Tibial artery (tissue), 4 donors: ENCODE measurements around the gene RPL37A.
A peak's percentile ranks its signal among the peaks of the same experiment; 100 is the strongest.

Experiments used
- DNase-seq, 2 donors: peaks; one replicate each; pipeline ENCODE4 v3.0.0-alpha.2; 2019
- H3K27ac ChIP-seq, 2 donors: fragments of 200-600 bp; sonication (generic) in 1 of 2; 1 replicate in 1 of 2; 2 replicates in 1 of 2; pipeline ENCODE4 v1.5.1; 2018 to 2019; ENCODE audit warnings: mild to moderate bottlenecking in 1 of 2
- H3K27me3 ChIP-seq, 2 donors: fragments of 200-600 bp; sonication (generic) in 1 of 2; one replicate each; pipeline versions ENCODE4 v1.5.1 to v1.6.0; 2016 to 2019
- H3K36me3 ChIP-seq, 3 donors: fragments of 200-600 bp; sonication (generic) in 2 of 3; one replicate each; pipeline ENCODE4 v1.5.1; 2016 to 2019; ENCODE audit warnings: mild to moderate bottlenecking in 2 of 3
- H3K4me1 ChIP-seq, 4 donors: fragments of 200-600 bp; sonication (generic) in 2 of 4; 1 replicate in 3 of 4; 2 replicates in 1 of 4; pipeline ENCODE4 v1.5.1; 2016 to 2019
- H3K4me3 ChIP-seq, 2 donors: fragments of 200-600 bp; sonication (generic) in 1 of 2; 1 replicate in 1 of 2; 2 replicates in 1 of 2; pipeline ENCODE4 v1.5.1; 2018 to 2019; ENCODE audit warnings: mild to moderate bottlenecking in 2 of 2
- H3K9me3 ChIP-seq, 3 donors: fragments of 200-600 bp; sonication (generic) in 1 of 3; one replicate each; pipeline ENCODE4 v1.5.1; 2016 to 2019
- CTCF ChIP-seq, 2 experiments: fragments of 200-600 bp in 1 of 2; fragments of 450-650 bp in 1 of 2; IDR thresholded peaks; one replicate each; pipeline ENCODE4 v1.5.1; 2017 to 2019; ENCODE audit warnings: antibody characterized with exemption in 2 of 2, mild to moderate bottlenecking in 1 of 2, moderate library complexity in 1 of 2
- intact Hi-C: fragments of 100-400 bp; cut with DNase I; formaldehyde crosslinking; loops from one replicate; pipeline ENCODE4 v1.15.0; 2023; ENCODE audit warnings: low total_unique reads

Gene RPL37A

GRCh38 chr2:216498379-216499352 is at the start of gene RPL37A:
RPL37A (plus strand) TSS chr2:216498844; CDS start chr2:216498875, 31 bp downstream.
- DNase-seq = peak; percentile 93 to 94
- no peak for TF ChIP-seq CTCF (IDR thresholded peaks at IDR 0.05)
- Histone ChIP-seq H3K36me3 (peaks cover 33 to 40% (median 39%) of the 10 kb centered on the region in 3 donors), H3K27ac (peak within 1 kb of the TSS; percentile 77 to 80), H3K4me1 (peaks cover 0 to 31% (median 26%) of the 10 kb centered on the region in 4 donors), H3K27me3 (no peaks in the 10 kb centered on the region), H3K4me3 (peak within 1 kb of the TSS; percentile 60 to 71), H3K9me3 (no peaks in the 10 kb centered on the region)
- intact Hi-C loops = no loop called here

GRCh38 chr2:216450346-216450745 is 48.3 kb upstream of the RPL37A start:
- DNase-seq = no peak
- H3K36me3 ChIP-seq = peaks cover 86 to 98% (median 91%) of the 10 kb centered on the region in 3 donors
- intact Hi-C loops = no loop called here
- no peak overlapping the region for H3K27ac ChIP-seq
- H3K9me3 ChIP-seq = peaks cover 0 to 5% (median 0%) of the 10 kb centered on the region in 3 donors
- no peaks in the 10 kb centered on the region for H3K4me1 ChIP-seq
- H3K27me3 ChIP-seq = no peaks in the 10 kb centered on the region
- no peak overlapping the region for H3K4me3 ChIP-seq
- TF ChIP-seq CTCF (IDR thresholded peaks at IDR 0.05) = no peak

GRCh38 chr2:216450784-216451183 is 47.9 kb upstream of the RPL37A start:
- DNase-seq = no peak
- H3K9me3 ChIP-seq = peaks cover 0 to 5% (median 0%) of the 10 kb centered on the region in 3 donors
- no peak for TF ChIP-seq CTCF (IDR thresholded peaks at IDR 0.05)
- H3K36me3 ChIP-seq = peaks cover 86 to 95% (median 93%) of the 10 kb centered on the region in 3 donors
- no peaks in the 10 kb centered on the region for H3K4me1 ChIP-seq
- intact Hi-C loops = no loop called here
- no peak overlapping the region for H3K4me3 ChIP-seq
- H3K27ac ChIP-seq = no peak overlapping the region
- no peaks in the 10 kb centered on the region for H3K27me3 ChIP-seq

- intact Hi-C loops = no loop called here
- Histone ChIP-seq H3K9me3 (no peaks in the 10 kb centered on the region), H3K36me3 (peaks cover 59 to 62% (median 61%) of the 10 kb centered on the region in 3 donors), H3K27ac (no peak overlapping the region), H3K4me3 (no peak overlapping the region), H3K4me1 (no peaks in the 10 kb centered on the region), H3K27me3 (no peaks in the 10 kb centered on the region)
- DNase-seq = no peak
- no peak for TF ChIP-seq CTCF (IDR thresholded peaks at IDR 0.05)
Measured at GRCh38 chr2:216453955-216454614, 44.6 kb upstream of the RPL37A start.

GRCh38 chr2:216463148-216463547 is 35.5 kb upstream of the RPL37A start:
- Histone ChIP-seq H3K4me3 (no peak overlapping the region), H3K27me3 (no peaks in the 10 kb centered on the region), H3K27ac (no peak overlapping the region), H3K4me1 (no peaks in the 10 kb centered on the region), H3K36me3 (peaks cover 5 to 32% (median 29%) of the 10 kb centered on the region in 3 donors), H3K9me3 (no peaks in the 10 kb centered on the region)
- no peak for DNase-seq
- intact Hi-C loops = no loop called here
- no peak for TF ChIP-seq CTCF (IDR thresholded peaks at IDR 0.05)
